IMR-90 (cell line): ENCODE measurements around the gene HACE1. TPM values are rescaled to one million over a fixed set of nuclear protein-coding genes. Genes with fewer than 3 reads are reported as not detected.

Experiments
- ATAC-seq: fragments of 200-7000 bp; cut with Tn5 transposase; 2 replicates; pipeline ENCODE4 v1.9.1; 2020; ENCODE audit warnings: low read depth, mild to moderate bottlenecking, moderate library complexity
- BruUV-seq: library from RNA; stranded (reverse); fragments of 400-500 nt; replicated peaks from 2 replicates; lab custom pipeline; 2021; lab: Mats Ljungman, UMichigan
- CTCF ChIA-PET: fragments of 300-600 bp; formaldehyde crosslinking; extraction: SDS; loops from one replicate; lab custom pipeline; 2021; ENCODE audit warnings: antibody characterized with exemption; lab: Yijun Ruan, JAX
- POLR2A ChIA-PET: fragments of 300-600 bp; sonication (Branson Sonifier 250); formaldehyde crosslinking; loops from one replicate; lab custom pipeline; 2022; ENCODE audit warnings: antibody characterized with exemption; ENCODE audit not compliant: unreplicated experiment; lab: Charles Lee
- DNase-seq: peaks from one replicate; pipeline ENCODE4 v3.0.0; 2013
- H2AFZ ChIP-seq: replicated peaks from 2 replicates; pipeline ENCODE3; 2013; ENCODE audit warnings: low read length, mild to moderate bottlenecking; ENCODE audit not compliant: poor library complexity
- H2AK5ac ChIP-seq: 2 replicates; pipeline ENCODE4 v1.6.1; 2013; ENCODE audit warnings: low read depth, low read length, inconsistent platforms
- H2AK9ac ChIP-seq: replicated peaks from 2 replicates; pipeline ENCODE3; 2013; ENCODE audit warnings: mild to moderate bottlenecking, low read depth, low read length, moderate library complexity; ENCODE audit not compliant: poor library complexity
- H2BK120ac ChIP-seq: 2 replicates; pipeline ENCODE4 v1.6.1; 2013; ENCODE audit warnings: low read depth, low read length, inconsistent platforms
- H2BK15ac ChIP-seq: 3 replicates; pipeline ENCODE4 v1.6.1; 2013; ENCODE audit warnings: low read depth, low read length, inconsistent platforms
- H2BK20ac ChIP-seq: 2 replicates; pipeline ENCODE4 v1.6.1; 2013; ENCODE audit warnings: low read depth, mild to moderate bottlenecking, inconsistent platforms, low read length, moderate library complexity
- H2BK5ac ChIP-seq: 2 replicates; pipeline ENCODE4 v1.6.1; 2013; ENCODE audit warnings: mild to moderate bottlenecking, low read depth, low read length, inconsistent platforms; ENCODE audit not compliant: poor library complexity, severe bottlenecking
- H3K14ac ChIP-seq: replicated peaks from 2 replicates; pipeline ENCODE4 v1.6.1; 2013; ENCODE audit warnings: low read depth, low read length, inconsistent platforms
- H3K18ac ChIP-seq: 2 replicates; pipeline ENCODE4 v1.6.1; 2013; ENCODE audit warnings: low read depth, low read length, control low read depth
- H3K23ac ChIP-seq: 2 replicates; pipeline ENCODE4 v1.6.1; 2013; ENCODE audit warnings: low read depth, low read length, inconsistent platforms
- H3K27ac ChIP-seq: 2 replicates; pipeline ENCODE4 v1.5.1; 2013; ENCODE audit warnings: mild to moderate bottlenecking, control low read depth, low read length; ENCODE audit not compliant: insufficient read depth
- H3K27me3 ChIP-seq: 2 replicates; pipeline ENCODE4 v1.6.1; 2013; ENCODE audit warnings: low read length; ENCODE audit not compliant: control insufficient read depth, insufficient read depth
- H3K36me3 ChIP-seq: 2 replicates; pipeline ENCODE4 v1.6.1; 2013; ENCODE audit warnings: low read length, mixed read lengths; ENCODE audit not compliant: control insufficient read depth, insufficient read depth
- H3K4ac ChIP-seq: 2 replicates; pipeline ENCODE4 v1.6.1; 2013; ENCODE audit warnings: low read depth, low read length, inconsistent platforms
- H3K4me1 ChIP-seq: 2 replicates; pipeline ENCODE4 v1.6.1; 2013; ENCODE audit warnings: low read length, mixed read lengths; ENCODE audit not compliant: control insufficient read depth, insufficient read depth
- H3K4me2 ChIP-seq: 2 replicates; pipeline ENCODE4 v1.6.1; 2013; ENCODE audit warnings: low read depth, mild to moderate bottlenecking, control low read depth, low read length, moderate library complexity
- H3K4me3 ChIP-seq: 2 replicates; pipeline ENCODE4 v1.5.1; 2013; ENCODE audit warnings: low read depth, mild to moderate bottlenecking, control low read depth, low read length, moderate library complexity; ENCODE audit not compliant: insufficient read depth
- H3K56ac ChIP-seq: 2 replicates; pipeline ENCODE4 v1.6.1; 2013; ENCODE audit warnings: low read length, inconsistent platforms; ENCODE audit not compliant: insufficient read depth; ENCODE audit errors: extremely low read depth
- H3K79me1 ChIP-seq, 2 experiments: 2 replicates each; pipeline ENCODE4 v1.6.1; 2013; ENCODE audit warnings: low read length in 2 of 2, inconsistent platforms in 1 of 2, low read depth in 1 of 2
- H3K9ac ChIP-seq: 2 replicates; pipeline ENCODE4 v1.6.1; 2013; ENCODE audit warnings: low read depth, low read length, control low read depth
- H3K9me1 ChIP-seq: 2 replicates; pipeline ENCODE4 v1.6.1; 2013; ENCODE audit warnings: low read length, inconsistent platforms; ENCODE audit not compliant: insufficient read depth
- H3K9me3 ChIP-seq: 2 replicates; pipeline ENCODE4 v1.6.1; 2013; ENCODE audit warnings: low read length; ENCODE audit not compliant: control insufficient read depth, insufficient read depth
- H4K20me1 ChIP-seq: 2 replicates; pipeline ENCODE4 v1.6.1; 2013; ENCODE audit warnings: low read length, inconsistent platforms; ENCODE audit not compliant: insufficient read depth
- H4K5ac ChIP-seq: 2 replicates; pipeline ENCODE4 v1.6.1; 2013; ENCODE audit warnings: mild to moderate bottlenecking, low read depth, low read length, control low read depth
- H4K8ac ChIP-seq, 2 experiments: 2 replicates each; pipeline ENCODE4 v1.6.1; 2013; ENCODE audit warnings: low read depth in 2 of 2, low read length in 2 of 2, control low read depth in 1 of 2, inconsistent platforms in 1 of 2
- H4K91ac ChIP-seq: 2 replicates; pipeline ENCODE4 v1.6.1; 2013; ENCODE audit warnings: low read depth, low read length, inconsistent platforms; ENCODE audit not compliant: insufficient read depth
- BHLHE40 ChIP-seq: fragments of 150-350 bp; IDR thresholded peaks from 2 replicates; pipeline ENCODE4 v1.6.1; 2016; ENCODE audit warnings: mild to moderate bottlenecking, low read depth, low read length
- ELK1 ChIP-seq: fragments of 150-350 bp; IDR thresholded peaks from 2 replicates; pipeline ENCODE4 v1.6.1; 2016; ENCODE audit warnings: low read depth, mild to moderate bottlenecking, low read length, moderate library complexity, borderline replicate concordance
- MAZ ChIP-seq: IDR thresholded peaks from 2 replicates; pipeline ENCODE4 v1.6.1; 2012; ENCODE audit warnings: low read depth, mild to moderate bottlenecking, low read length, improper control_type of control experiment, moderate library complexity, borderline replicate concordance
- MXI1 ChIP-seq: IDR thresholded peaks from 2 replicates; pipeline ENCODE4 v1.6.1; 2012; ENCODE audit warnings: low read depth, mild to moderate bottlenecking, low read length, moderate library complexity, borderline replicate concordance
- RCOR1 ChIP-seq: IDR thresholded peaks from 2 replicates; pipeline ENCODE4 v1.6.1; 2012; ENCODE audit warnings: mild to moderate bottlenecking, low read length, improper control_type of control experiment; ENCODE audit not compliant: insufficient replicate concordance
- WGBS, 2 experiments: methylation state at CpG; one replicate each; pipeline versions ENCODE4 v1.1.5 to v1.1.7; 2013; ENCODE audit warnings: missing lambda C conversion rate in 2 of 2; ENCODE audit not compliant: insufficient read length in 1 of 2; ENCODE audit errors: extremely low coverage in 2 of 2; 5-methylcytosine and 5-hydroxymethylcytosine counted together
- dilution Hi-C: fragments of 300-500 bp; cut with HindIII; formaldehyde crosslinking; loops from one replicate; pipeline ENCODE4 v1.14.3; 2018; ENCODE audit warnings: low sequenced_read_pairs; ENCODE audit not compliant: unreplicated experiment
- in situ Hi-C: fragments of 300-500 bp; cut with MboI; formaldehyde crosslinking; loops from 3 replicates; pipeline ENCODE4 v1.14.3; 2019; ENCODE audit warnings: low sequenced_read_pairs, inconsistent platforms, mixed read lengths
- intact Hi-C: fragments of 100-400 bp; cut with micrococcal nuclease; formaldehyde crosslinking; loops from 2 replicates; pipeline ENCODE4 v1.10.0; 2022
- polyA plus RNA-seq, 3 experiments: library from polyadenylated mRNA; depleted of rRNA; stranded (reverse); fragments of >200 nt; gene quantifications; 2 replicates each; pipeline ENCODE4 v1.2.3, GENCODE V29; 2012; ENCODE audit warnings: low replicate concordance in 1 of 3
- total RNA-seq: library from RNA; depleted of rRNA; stranded (reverse); fragments of >200 nt; gene quantifications from 2 replicates; pipeline ENCODE4 v1.2.3, GENCODE V29; 2012

The HACE1 gene
- total and polyA plus RNA-seq, 2 of the 4 experiments (the other 2 are of a cell fraction): 5.4 to 10.8 TPM

DNA sequence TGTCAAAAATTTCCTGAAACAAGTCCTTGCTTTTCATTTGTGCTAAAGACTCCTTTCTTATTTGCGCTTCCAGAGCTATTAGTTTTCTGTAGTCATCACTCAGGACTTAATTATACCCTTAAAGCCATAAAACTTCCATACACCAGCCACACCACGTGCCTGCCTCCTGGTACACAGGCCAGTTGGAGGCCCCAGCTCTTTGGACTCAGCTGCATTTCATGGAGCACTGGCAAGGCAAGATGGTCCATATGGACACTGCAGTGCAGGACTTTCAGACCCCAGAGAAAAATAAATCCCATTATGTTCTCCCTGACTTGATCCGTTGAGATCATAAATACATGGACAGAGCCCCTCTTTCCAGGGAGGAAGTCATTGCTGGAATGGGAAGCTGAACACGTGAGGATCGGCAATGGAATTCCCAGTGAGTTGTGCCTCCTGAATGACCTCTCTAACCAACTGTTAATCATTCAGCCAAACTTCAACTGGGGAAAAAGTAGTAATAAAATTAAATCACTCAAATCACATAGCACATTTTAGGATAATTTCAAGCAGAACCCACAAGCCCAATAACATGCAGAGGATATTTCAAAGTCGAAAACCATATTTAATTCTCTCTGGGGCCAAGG is 173.1 kb downstream of the HACE1 start:
- TF ChIP-seq MXI1 (no peak), ELK1 (no peak), BHLHE40 (no peak), RCOR1 (no peak), MAZ (no peak)
- H3K27me3 ChIP-seq: no peaks in the 10 kb centered on the region
- H2BK20ac ChIP-seq: no peak overlapping the region
- H2BK15ac ChIP-seq: no peak overlapping the region
- H3K14ac ChIP-seq: no peak overlapping the region
- no peaks in the 10 kb centered on the region for H3K9me1 ChIP-seq
- no peak overlapping the region for H4K91ac ChIP-seq
- H3K9ac ChIP-seq: no peak overlapping the region
- no peaks in the 10 kb centered on the region for H4K20me1 ChIP-seq
- no peak overlapping the region for H3K27ac ChIP-seq
- ATAC-seq: no peak
- DNase-seq: no peak
- POLR2A ChIA-PET: no interaction called here
- H2AK9ac ChIP-seq: no peak overlapping the region
- H3K4ac ChIP-seq: no peak overlapping the region
- H2AK5ac ChIP-seq: no peak overlapping the region
- no peak overlapping the region for H4K5ac ChIP-seq
- H3K23ac ChIP-seq: no peak overlapping the region
- CTCF ChIA-PET: interaction anchor here (0.7 kb wide), 1 partner anchor 68 kb away, joined by 3 read pairs; no protein-coding TSS in a partner anchor
- intact Hi-C loops: no loop called here
- no peak overlapping the region for H4K8ac ChIP-seq
- H2BK120ac ChIP-seq: no peak overlapping the region
- H2BK5ac ChIP-seq: no peak overlapping the region
- no peak overlapping the region for H3K4me2 ChIP-seq
- peaks cover 1% of the 10 kb centered on the region; the same call in 1 of the 2 replicates for H3K4me1 ChIP-seq
- dilution Hi-C loops: no loop called here
- no peak overlapping the region for H2AFZ ChIP-seq
- H3K9me3 ChIP-seq: no peaks in the 10 kb centered on the region
- no peak overlapping the region for H3K18ac ChIP-seq
- H3K79me1 ChIP-seq: no peaks in the 10 kb centered on the region
- WGBS, 2 experiments: 100% methylated on average over 1 of the region's 6 CpGs; no CpG with 5 or more reads in 1 of the 2 experiments
- no peaks in the 10 kb centered on the region for H3K36me3 ChIP-seq
- in situ Hi-C loops: loop anchor here (10.0 kb wide), 1 partner anchor 388 kb away; no protein-coding TSS in a partner anchor
- no peak overlapping the region for H3K4me3 ChIP-seq
- no peak overlapping the region for H3K56ac ChIP-seq
- no TSS peak for BruUV-seq
